Left ventricle myocardium inferior (tissue), 1 donor: Measurements from ENCODE around the gene KCNG2. TPM values are rescaled to one million over a fixed set of nuclear protein-coding genes. Genes with fewer than 3 reads are reported as not detected.

Source experiments
- DNase-seq: peaks from one replicate; pipeline ENCODE4 v3.0.0-alpha.2; 2020
- H3K27ac ChIP-seq: fragments of 200-600 bp; replicated peaks from 2 replicates; pipeline ENCODE4 v1.8.0; 2021
- H3K27me3 ChIP-seq: fragments of 200-600 bp; 2 replicates; pipeline ENCODE4 v1.8.0; 2021; ENCODE audit warnings: low read depth
- H3K36me3 ChIP-seq: fragments of 200-600 bp; 2 replicates; pipeline ENCODE4 v1.8.0; 2021
- H3K4me1 ChIP-seq: fragments of 200-600 bp; 2 replicates; pipeline ENCODE4 v1.8.0; 2021
- H3K4me3 ChIP-seq: fragments of 200-600 bp; 2 replicates; pipeline ENCODE4 v1.8.0; 2021; ENCODE audit warnings: mild to moderate bottlenecking, moderate library complexity
- H3K9me3 ChIP-seq: fragments of 200-600 bp; replicated peaks from 2 replicates; pipeline ENCODE4 v1.8.0; 2021
- CTCF ChIP-seq: fragments of 200-600 bp; IDR thresholded peaks from 2 replicates; pipeline ENCODE4 v1.8.0; 2021; ENCODE audit warnings: antibody characterized with exemption, mild to moderate bottlenecking, borderline replicate concordance
- intact Hi-C: fragments of 100-400 bp; cut with micrococcal nuclease; formaldehyde crosslinking; loops from one replicate; pipeline ENCODE4 v1.11.0; 2022
- total RNA-seq: library from RNA; stranded (reverse); fragmentation: NEBNext Ultra II Directional; extraction: Animal tissue kit (Norgen Biotek cat#: 25700); gene quantifications from one replicate; pipeline ENCODE4 v1.2.1, GENCODE V29; 2021
- donor health status: DM: no; HTN: yes; CAD: no; lungs with severe emphysema.

KCNG2 gene
- total RNA-seq, 1 donor from 2014 or later, result not detected

- no peak overlapping the region for H3K27ac ChIP-seq
- H3K4me1 ChIP-seq, result no peaks in the 10 kb centered on the region
- intact Hi-C loops, result no loop called here
- peaks cover 20% of the 10 kb centered on the region for H3K27me3 ChIP-seq
- H3K36me3 ChIP-seq, result no peaks in the 10 kb centered on the region
- TF ChIP-seq CTCF, result no peak
- H3K9me3 ChIP-seq, result no peaks in the 10 kb centered on the region
- peak; percentile 34 for DNase-seq
- no peak overlapping the region for H3K4me3 ChIP-seq
Measured at GRCh38 chr18:79825913-79826312, 28.2 kb downstream of the KCNG2 start.

- TF ChIP-seq CTCF, result no peak
- no peaks in the 10 kb centered on the region for H3K9me3 ChIP-seq
- intact Hi-C loops, result no loop called here
- no peaks in the 10 kb centered on the region for H3K36me3 ChIP-seq
- no peaks in the 10 kb centered on the region for H3K4me1 ChIP-seq
- H3K27ac ChIP-seq, result no peak overlapping the region
- H3K4me3 ChIP-seq, result no peak overlapping the region
- H3K27me3 ChIP-seq, result peaks cover 14% of the 10 kb centered on the region
- DNase-seq, result no peak
Measured at GRCh38 chr18:79826966-79827365, 29.2 kb downstream of the KCNG2 start.

GRCh38 chr18:79828258-79828657, 30.5 kb downstream of the KCNG2 start:
- TF ChIP-seq CTCF, result no peak

GRCh38 chr18:79829136-79829854, 31.6 kb downstream of the KCNG2 start:
- Histone ChIP-seq H3K36me3 (no peaks in the 10 kb centered on the region), H3K27me3 (peaks cover 32% of the 10 kb centered on the region), H3K4me3 (no peak overlapping the region), H3K27ac (no peak overlapping the region), H3K9me3 (no peaks in the 10 kb centered on the region), H3K4me1 (no peaks in the 10 kb centered on the region)
- TF ChIP-seq CTCF, result no peak
- intact Hi-C loops, result no loop called here
- no peak for DNase-seq

More at GRCh38 chr18:79828258-79828657, 30.5 kb downstream of the KCNG2 start:
- Histone ChIP-seq H3K27me3 (peaks cover 22% of the 10 kb centered on the region), H3K9me3 (no peaks in the 10 kb centered on the region), H3K27ac (no peak overlapping the region), H3K4me1 (no peaks in the 10 kb centered on the region), H3K36me3 (no peaks in the 10 kb centered on the region), H3K4me3 (no peak overlapping the region)
- DNase-seq, result no peak
- intact Hi-C loops, result no loop called here

- no peaks in the 10 kb centered on the region for H3K9me3 ChIP-seq
- DNase-seq, result no peak
- no peak overlapping the region for H3K4me3 ChIP-seq
- intact Hi-C loops, result no loop called here
- peaks cover 47% of the 10 kb centered on the region for H3K27me3 ChIP-seq
- TF ChIP-seq CTCF, result no peak
- H3K36me3 ChIP-seq, result no peaks in the 10 kb centered on the region
- H3K4me1 ChIP-seq, result no peaks in the 10 kb centered on the region
- H3K27ac ChIP-seq, result no peak overlapping the region
Measured at GRCh38 chr18:79832169-79832568, 34.4 kb downstream of the KCNG2 start.
